ENCODE results near the gene SDHA.

GRCh38 chr5:199950-200645, 18.0 kb upstream of the SDHA start:
- TF ChIP-seq NR1H2 (CRISPR knock-in tag; IDR thresholded peaks at IDR 0.05; ENCODE audit: borderline replicate concordance, low read depth), result no peak
- no peak for TF ChIP-seq CTCF (CRISPR knock-in tag; IDR thresholded peaks at IDR 0.05)
- no peak for TF ChIP-seq SAP130 (CRISPR knock-in tag; IDR thresholded peaks at IDR 0.05; ENCODE audit: low read depth)
